HG03565 (cell line): Measurements from ENCODE around the gene HMCES.
A peak's percentile ranks its signal among the peaks of the same experiment; 100 is the strongest.

Source experiments
- ATAC-seq: cut with Tn5 transposase; IDR thresholded peaks from one replicate; pipeline ENCODE4 v1.9.1; 2021; ENCODE audit warnings: mild to moderate bottlenecking, moderate library complexity; ENCODE audit not compliant: unreplicated experiment

The HMCES gene

DNA sequence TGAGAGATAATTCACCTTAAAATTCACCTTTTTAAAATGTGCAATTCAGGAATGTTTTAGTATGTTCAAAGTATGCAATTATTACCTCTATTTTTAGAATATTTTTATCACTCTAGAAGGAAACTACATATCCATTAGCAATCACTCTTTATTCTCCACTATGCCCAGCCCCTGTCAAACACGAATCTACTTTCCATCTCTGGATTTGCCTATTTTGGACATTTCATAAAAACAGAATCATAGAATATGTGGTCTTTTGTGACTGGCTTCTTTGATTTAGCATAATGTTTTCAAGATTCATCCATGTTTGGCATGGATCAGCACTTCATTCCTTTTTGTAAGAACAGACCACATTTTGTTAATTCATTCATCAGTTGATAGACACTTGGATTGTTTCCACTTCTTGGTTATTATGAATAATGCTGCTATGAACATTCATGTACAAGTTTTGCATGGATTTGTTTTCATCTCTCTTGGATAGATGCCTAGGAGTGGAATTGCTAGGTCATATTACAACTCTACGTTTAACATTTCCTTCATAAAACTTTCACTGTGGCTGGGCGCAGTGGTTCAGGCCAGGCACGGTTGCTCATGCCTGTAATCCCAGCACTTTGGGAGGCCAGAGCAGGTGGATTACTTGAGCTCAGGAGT lies 12.7 kb downstream of the HMCES start:
- ATAC-seq, result no peak

DNA sequence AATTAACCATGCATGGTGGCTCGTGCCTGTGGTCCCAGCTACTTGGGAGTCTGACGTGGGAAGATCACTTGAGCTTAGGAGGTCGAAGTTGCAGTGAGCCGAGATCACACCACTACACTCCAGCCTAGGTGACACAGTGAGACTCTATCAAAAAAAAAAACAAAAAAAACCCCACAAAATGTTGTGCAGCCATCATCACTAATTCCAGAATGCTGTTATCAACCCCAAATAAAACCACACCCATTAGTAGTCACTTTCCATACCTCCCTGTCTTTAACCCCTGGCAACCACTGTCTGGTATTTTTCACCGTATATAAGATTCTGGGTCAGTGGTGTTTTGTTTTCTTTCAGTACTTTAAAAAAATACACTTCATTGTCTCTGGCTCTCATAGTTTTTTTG lies 16.6 kb downstream of the HMCES start:
- no peak for ATAC-seq

DNA sequence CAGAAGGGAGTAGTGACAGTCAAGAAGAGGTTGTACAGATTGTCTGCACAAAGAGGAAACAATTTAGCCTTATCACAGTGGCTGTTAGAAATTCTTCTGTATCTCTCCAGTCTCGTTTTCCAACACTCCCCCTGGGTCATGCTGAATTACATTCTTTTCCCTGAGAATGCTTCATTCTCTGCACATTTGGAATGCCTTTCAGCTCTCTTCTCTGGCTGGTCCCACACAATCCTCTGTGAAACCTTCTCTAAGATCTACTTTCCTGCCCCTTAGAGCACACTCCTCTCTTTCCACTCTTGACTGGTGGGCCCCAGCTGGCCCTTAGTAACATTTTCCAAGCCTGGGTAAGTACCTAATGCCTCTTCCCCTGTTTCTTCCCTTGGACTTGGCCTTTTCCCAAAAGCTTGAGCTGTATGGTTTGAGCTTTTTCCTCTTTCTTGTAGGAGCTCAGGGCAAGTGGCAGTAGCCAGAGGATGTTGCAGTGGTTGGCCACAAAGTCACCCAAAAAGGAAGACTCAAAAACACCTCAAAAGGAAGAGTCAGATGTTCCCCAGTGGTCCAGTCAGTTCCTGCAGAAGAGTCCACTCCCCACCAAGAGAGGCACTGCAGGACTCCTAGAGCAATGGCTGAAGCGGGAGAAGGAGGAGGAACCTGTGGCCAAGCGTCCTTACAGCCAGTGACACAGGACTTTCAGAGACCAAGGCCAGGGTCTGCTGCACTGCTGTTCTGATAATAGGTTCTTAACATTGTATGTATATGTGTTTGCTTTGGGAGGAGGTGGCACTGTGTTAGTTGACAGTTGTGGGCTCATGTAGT lies 25.7 kb downstream of the HMCES start:
- no peak for ATAC-seq

DNA sequence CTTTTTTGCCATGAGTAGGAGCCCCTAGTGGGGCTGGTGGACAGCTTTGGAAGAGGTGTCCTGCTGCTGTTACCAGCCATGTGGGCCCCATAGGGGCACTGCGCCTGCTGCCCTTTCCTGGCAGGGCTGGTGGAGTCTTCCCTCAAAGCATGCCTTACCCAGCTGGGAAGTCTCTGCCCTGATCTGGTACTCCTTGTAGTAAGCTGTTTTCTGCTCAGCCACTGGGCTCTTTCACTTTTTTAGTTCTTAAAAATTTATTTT lies 26.2 kb downstream of the HMCES start:
- no peak for ATAC-seq

DNA sequence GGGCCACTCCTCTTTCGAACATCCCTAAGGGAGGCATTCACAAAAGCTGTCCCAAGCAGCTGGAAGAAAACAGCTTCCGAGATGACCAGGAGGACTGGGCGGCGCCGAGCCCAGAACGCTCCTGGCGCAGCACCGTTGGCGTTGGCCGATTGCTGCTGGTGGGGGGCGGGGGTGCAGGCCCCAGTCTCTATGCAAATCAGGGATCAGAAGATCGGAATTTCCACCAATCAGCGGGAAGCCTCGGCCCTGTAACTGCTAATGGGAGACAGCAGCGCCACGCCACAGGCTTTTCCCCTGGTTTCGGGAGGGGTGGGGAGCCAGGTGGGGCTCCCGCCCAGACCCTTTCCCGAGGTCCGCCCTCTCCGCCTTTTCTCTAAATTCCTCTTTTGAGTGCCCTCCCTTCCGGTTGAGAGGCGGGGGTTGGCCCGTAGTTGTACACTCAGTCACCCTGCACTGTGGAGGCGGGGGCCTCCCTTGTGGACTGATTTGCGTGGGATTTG lies 27.0 kb downstream of the HMCES start:
- ATAC-seq, result no peak

DNA sequence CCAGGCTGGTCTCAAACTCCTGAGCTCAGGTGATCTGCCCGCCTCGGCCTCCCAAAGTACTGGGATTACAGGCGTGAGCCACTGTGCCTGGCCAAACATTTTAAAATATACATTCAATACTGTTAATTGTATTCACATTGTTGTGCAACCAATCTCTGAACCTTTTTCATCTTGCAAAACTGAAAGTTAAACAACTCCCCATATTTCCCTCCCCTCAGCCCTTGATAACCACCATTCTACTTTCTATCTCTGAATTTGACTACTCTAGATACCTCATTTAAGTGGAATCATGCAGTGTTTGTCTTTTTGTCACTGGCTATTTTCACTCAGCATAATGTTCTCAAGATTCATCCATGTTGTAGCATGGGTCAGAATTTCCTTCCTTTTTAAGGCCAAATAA lies 30.0 kb downstream of the HMCES start:
- ATAC-seq, result no peak

DNA sequence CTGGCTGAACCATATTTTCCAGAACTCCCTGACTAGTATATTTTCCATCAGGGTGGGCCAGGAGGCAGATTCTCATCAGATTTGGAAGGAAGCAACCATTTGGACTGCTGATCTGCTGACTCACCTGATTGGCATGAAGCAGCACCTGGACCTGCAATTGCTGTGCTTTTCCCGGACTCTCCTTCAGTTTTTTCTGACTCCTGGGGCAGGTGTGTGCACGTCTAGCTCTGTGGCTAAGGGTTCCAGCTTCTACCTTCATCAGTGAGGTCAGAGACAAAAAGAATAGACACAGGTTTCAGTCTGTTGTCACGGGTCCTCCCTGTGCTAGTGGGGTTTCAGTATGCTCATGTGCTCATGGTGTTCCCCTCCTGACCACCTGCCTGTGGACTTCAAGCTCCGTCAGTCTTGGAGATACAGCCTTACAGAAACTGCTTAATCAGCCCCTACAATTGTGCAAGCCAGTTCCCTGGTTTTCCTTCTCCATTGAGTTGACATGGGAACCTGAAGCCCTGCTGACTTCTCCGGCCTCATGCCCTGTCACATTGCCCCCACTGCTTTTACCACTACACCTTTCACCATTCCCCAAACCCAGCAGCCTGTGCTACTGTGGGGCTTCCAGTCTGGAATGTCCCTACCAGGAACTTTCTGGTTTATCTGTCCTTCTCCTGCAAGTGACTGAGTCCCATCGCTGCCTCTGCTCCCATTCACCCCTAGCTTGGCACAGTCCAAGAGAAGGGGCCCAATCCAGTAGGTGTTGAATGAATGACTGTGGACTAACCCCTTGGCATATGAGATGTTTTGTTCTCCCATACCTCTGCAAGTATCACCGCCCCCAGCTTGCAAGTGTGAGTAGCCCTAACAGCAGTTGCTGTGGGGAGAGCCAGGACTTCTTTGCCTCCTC lies 31.7 kb downstream of the HMCES start:
- ATAC-seq, result peak; percentile 45

DNA sequence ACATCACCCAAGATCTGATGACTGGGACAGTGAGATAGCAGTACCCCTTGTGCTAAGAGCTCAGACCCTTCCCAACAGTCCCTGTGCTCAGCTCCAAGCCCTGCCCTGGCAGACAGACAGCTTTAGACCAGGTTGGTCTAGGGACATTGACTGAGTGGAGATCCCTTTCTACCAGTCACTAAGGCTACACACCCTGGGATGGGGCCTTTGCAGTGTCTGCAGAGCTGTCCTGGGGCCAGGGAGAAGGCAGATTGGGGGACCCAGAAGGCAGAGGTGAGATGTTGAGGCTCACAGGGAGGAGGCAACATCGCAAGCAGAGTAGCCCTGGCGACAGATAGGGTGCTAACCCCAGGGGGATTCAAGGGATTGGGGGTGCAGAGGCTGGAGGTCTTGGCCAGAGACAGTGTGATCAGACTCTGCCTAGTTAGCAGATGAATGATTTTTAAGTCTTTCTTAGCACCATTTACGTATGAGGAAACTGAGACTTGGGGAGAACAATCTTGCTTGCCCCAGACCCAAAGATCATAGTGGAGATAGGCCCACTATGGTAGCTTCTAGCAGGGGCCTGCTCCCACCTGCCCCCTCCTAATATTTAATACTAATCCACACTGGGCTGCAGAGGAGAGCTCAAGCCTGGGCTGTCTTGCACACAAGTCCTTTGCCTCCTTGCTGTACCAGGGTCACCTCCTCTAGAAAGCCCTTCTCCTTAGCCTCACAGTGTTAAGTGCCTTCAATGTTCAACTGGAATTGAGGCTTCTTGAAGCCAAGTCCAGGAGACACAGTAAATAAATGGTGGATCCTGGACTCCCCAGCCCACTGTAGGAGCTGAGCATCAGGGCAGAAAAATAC lies 32.6 kb downstream of the HMCES start:
- ATAC-seq, result no peak

DNA sequence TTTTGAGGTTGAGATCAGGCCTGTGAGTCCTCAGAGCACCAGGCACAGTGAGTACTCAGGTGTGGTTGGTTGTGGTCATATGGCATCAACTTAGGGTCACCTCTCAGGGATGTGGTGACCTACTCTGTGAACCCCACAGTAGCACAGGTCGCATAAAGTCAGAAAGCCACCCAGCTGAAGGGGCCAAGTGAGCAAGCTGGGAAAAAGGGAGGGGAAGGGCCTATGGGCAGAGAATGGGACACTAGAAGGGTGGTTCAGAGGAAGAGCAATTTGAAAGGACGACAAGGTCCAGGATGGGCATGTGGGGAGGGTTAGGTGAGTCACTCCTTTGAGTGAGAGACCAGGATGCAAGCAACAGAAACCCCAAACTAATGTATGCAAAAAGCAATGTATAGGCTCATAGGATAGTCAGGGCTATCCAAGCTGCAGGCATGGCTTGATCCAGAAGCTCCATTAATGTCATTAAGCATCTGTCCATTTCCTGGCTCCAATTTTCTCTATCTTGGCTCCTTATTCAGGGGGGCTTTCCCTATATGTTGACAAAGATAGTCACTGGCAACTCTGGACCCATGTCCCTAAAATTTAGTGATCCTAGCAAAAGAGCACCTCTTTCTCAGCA lies 33.5 kb downstream of the HMCES start:
- no peak for ATAC-seq

DNA sequence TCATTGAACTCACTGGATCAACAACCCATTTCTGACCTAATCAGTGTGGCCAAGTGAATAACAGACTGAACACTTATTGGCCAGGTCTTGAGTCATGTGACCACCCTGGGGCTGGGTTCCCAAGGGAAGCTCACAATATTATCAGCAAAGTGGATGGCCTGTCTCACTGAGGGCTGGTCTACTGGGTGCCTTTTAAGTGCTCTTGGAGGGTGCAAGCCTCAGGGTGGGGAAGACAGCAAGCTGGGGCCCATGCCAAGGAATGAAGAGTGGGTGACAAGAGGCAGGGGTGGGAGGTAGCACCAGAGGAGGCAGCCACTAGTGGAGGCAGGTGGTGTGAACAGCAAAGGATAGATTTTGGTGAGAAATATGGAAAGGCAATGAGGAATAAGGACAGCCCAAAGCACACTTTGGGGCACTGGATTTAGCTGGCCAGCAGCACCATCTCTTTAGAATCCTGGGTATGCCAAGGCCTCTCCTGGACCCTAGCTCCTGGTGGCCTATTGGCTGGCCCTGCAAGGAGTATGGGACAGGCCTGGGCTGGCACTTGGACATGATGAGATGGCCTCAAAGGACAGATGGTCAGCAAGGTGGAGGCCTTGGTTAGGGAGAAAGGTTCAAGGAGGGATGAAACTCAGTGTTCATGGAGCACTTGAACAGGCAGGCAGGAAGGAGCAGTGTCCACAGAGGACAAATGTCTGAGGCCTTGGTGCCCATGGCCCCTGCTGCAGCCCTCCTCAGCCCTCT lies 34.2 kb downstream of the HMCES start:
- no peak for ATAC-seq

DNA sequence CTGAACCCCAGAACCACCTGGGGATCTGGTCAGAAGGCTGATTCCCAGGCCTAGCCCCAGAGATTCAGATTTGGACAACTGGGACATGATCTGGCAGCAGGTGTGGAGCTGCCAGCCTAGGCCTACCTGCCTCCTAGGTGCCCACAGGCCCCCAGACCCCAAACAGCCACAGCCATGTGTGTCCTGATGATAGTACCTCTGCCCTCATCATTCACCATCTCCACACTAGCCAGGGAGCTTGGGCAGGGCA lies 34.7 kb downstream of the HMCES start:
- ATAC-seq, result no peak

DNA sequence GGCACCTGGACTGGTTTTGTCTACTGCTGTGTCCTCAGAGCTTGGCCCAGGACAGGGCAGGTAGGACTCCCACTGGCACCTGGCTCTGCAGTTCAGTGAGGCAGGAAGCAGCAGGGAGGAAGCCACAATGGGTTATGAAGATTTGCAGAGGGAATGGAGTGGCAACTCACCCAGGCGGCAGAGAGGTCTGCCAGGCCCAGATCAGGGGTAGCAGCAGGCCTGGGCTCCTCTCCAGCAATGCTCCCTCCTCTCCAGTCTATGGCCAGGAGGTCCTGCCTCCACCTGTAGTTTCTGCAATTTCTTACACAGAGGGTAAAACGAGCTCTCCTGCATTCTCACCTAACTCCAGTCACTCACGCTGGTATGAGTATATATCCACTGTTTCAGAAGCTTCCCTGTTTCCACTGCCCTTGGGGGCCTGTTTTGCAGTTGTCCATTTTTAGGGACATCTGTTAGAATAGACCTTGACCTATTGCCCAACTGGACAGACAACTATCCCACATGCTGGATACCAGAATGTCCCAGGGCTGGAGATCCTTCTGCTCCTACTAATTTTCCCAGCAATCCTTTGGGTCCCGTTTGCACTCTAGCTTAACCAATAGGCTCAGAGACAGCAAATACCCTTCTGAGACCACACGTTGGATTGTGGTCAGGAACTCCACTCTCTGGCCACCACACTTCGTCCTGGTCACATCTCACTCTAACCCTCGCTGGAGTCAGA lies 35.2 kb downstream of the HMCES start:
- ATAC-seq, result no peak

DNA sequence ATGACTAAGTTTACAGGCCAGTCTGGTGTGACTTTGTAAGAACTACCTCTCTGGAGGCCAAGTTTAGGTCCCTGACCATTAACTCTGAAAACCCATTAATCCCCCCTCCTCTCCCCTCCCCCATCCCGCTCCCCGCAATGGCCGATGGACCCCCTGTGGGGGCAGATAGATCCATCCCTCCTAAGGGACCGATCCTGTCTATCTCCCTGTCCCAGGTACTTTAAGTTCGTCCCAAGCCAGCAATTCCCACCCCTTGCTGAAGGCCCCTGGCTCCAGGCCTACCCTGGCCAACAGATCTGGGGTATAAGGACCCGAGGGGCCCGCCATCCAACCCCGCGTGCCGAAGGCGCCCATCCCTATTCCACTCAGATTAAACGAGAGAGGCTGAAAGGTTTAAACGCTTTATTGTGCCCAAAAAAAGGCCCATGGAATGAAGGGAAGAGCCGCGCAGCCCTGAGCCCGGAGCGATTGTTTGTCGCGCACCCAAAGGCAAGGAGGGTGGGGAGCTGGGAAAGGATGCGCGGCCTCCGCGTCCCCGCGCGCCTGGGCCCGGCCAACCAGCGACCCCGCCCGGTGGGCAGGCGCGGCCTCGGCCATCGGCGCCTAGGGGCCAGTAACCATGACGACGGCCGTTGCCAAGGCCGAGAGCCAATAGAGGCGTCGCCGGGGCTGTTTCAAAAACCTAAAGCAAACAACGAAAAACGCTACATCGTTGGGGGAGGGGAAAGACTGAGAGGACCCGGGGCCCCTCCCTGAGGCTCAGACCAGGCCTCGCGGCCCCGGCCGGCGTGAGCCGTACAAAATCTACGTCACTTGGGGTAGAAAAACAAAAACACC lies 35.9 kb downstream of the HMCES start:
- no peak for ATAC-seq

DNA sequence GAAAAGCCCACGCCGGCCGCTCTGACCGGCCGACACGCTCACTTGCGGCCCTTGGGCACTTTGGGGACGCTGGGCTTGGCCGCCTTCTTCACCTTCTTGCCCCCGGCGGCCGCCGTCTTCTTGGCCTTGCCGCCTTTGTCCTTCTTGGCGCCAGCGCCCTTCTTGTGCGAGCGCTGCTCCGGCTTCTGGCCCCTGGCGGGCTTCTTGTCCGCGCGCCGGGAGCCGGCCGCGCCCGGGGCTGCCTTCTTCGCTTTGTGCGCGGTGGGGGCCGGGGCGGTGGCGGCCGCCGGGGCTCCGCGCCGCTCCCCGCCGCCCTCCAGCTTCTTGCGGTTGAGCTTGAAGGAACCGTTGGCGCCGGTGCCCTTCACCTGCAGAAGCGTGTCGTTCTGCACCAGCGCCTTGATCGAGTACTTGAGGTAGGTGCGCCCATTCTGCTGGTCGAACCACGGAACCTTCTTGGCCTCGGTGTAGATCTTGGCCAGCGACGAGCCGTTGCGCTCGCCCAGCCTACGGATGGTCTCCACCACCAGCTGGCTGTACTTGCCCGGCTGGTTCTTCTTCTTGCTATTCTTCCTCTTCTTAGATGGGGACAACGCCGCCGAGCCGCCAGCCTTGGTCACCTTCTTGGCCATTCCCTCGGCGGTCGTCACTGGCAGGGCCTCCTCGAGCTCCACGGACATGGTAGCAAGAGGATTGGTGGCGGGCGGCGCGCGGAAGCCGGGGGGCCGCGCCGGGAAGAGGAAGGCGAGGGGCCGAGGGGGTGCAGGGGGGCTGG lies 36.7 kb downstream of the HMCES start:
- no peak for ATAC-seq

DNA sequence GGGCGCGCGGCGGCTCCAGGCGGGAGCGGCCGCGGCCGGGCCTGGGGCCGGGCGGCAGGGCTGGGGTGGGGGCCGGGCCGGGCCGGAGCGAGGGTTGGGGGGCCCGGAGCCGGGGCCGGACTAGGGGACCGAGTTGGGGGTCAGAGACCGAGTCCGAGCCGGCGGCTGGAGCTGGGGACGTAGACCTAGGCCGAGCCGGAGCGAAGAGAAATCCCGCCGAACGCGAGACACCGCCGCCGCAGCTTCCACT lies 37.3 kb downstream of the HMCES start:
- ATAC-seq, result no peak

DNA sequence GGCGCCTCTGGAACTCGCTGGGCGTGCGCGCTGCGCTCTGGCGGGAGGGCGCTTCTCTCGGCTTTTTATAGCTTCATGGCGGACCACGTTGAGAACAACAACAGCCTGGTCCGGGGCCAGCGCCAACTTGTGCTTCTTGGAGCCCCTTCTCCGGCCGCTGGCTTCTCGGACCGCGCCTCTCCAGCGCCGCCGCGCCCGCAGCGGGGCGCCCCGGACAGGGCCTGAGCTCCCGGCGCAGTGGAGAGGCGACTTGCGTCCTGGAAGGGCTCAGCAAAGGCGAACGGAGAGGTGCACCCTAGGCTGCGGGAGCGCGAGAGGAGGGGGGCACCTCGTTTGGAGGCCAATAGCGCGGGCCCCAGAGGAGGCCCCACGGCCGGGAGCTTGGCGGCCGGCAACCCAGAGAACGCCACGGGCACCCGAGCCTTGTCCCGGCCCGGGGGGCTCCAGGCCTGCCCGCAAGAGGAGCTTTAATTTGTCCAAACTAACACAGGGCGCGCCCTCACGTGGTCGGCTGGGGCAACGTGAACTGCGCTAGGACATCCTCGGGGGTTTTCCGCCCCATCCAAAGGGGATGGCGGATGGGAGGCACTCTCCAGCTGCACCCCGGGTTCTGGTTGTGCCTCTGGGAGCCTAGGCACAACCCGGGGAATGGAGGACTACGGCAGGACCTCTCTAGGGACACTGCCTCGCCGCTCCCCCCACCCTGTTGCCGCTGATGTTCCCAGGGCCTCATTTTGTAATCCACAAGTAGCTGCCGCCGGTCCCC lies 37.8 kb downstream of the HMCES start:
- ATAC-seq, result no peak
